ENCODE measurements around the gene MITF.

MITF gene

DNA sequence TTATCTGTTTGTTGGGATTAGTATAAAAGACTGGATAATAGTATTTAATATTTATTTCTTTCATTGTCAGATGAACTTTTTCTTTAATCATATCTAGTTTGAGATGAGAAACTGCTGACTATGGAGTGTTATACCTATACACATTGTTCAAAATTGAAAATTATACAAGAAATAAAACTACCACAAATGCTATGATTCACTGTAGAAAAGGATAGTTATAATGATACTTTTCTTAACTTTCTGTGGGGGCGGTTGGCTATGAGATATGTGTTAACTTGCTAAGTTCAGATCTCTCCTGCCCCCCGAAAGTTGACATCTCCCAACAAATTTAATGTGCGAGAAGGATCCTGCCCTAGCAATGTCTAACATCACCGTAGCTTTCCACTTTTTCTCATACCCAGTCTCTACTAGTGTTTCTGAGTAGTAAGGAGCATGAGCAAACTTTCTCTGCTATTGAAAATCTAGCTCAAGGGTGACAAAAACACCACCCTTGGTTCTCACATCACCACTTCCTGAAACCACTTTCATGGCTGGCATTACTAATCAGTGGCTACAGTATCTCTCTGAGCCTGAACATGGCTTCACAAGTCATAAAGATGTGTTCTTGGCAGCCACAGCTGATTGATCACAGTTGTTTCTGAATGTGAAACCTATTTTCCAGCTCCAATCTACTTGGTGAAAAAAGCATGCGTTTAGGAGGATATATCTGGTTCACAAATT is 244.4 kb downstream of the MITF start:
- no peak for DNase-seq

DNA sequence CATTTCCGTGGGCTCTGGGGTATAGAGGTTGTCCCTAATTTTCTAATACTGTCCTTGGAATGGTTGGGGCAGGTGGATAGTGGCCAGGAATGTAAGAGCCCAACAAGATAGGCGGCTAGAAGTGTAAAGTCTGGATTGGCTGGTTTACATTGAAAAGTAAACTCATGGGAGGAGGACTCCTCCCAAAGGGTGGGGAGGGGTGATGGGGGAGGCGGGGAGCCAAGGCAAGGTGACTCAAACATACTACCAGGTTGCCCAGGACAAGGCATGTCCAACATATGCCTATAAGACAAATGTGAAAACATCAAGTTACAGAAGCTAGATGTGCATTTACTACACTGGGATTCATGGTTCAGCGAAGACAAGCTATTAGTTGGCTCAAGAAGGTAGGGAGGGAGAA is 246.0 kb downstream of the MITF start:
- DNase-seq, result no peak

DNA sequence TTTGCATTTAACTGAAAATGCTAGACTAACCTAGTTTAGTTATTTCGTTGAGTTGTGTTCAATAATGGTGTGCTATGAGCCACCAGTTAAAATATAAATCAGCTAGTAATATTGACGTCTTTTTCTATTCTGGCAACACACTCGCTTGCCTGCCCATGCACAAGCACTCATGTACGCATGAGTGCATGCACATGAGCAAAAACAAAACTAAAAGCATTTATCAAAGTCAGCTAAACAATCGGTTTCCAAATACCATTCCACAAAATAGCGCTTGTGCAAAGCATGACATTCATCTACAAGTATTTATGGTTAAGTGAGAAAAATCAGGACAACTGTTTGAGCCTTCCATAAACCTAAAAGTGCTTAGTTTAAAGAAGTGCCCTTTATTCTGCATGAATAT is 247.2 kb downstream of the MITF start:
- DNase-seq, result no peak

DNA sequence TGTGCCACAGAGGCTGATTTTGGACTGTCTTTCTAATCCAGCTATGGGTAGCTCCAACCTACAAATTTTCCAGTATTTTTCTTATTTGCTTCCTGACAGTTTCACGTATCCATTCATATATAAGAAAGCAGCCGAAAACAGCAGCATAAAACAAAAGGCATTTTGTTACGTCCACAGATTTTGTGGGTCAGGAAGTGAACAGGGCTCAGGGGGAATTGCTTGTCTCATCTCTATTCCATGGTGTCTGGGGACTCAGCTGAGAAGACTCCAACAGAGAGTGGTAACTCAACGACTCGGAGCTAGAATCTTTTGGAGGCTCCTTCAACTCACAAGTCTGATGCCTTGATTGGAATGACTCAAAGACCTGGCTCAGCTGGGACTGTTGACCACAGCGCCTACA is 248.6 kb downstream of the MITF start:
- no peak for DNase-seq

DNA sequence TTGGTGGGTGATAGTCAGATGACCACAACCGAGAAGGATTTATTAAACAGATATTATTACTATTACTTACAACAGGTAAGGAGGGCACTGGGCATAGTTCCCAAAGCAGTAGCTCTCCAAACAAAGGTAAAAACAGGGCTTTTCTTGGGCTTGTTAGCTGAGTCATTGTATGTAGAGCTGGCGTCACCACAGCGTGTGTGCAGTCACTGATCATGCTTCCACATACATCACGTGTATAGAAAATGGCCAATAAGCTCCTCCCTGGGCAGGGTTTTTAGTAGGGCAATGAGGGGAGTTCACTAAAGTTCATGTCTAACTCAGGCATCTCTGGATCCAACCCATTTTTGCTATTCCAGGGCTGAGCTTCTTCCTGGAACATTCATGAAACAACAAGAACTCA is 254.5 kb downstream of the MITF start:
- DNase-seq, result no peak

DNA sequence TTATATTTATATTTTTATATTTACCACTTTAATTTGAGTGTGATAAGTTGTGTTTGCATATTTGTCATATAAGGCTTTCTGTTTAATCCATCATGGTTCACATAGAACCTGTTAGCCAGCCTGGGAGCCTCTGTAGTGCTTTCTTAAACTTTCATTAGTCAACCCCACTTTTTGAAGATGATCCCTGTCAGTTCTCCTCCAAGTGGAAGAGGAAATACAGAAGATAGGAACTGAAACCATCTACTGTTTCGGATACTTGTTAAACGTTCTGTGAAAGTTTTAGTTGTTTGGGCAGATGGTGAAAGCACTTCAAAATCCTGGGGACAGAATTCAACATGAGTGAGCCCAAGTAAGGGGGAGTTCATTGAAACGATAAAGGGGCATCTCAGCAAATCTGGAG is 255.7 kb downstream of the MITF start:
- no peak for DNase-seq

DNA sequence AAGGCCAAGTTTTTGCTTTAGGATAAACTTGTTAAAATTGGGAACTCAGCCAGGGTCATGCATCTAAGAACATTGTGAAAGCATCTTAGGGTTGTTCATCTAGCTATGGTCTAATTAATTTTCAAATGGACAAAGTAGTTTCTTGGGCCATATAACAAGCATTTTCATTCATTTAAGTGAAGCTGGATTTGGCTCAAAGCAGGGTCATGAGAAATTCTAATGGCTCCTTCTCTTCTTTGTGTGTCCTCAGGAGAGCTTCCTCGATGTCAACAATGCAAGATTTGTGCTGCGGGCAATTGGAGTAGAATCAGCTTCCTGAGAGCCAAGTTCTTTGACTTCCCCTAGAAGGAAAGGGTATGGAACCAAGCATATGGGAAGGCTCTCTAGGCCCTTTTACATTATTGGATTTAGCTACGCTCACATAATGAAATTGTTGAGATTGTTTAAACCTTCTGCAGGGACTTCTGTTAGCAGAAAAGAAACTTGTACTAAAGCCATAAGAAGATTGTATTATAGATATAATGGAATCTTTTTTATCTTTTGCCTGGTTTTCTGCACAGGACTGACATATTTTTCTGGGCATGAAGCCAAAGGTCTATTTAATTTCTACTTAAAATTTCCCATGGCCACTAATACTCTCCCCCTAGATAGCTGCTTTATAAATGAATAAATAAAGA is 258.5 kb downstream of the MITF start:
- DNase-seq, result peak in 1 of 2 experiments; percentile 26

DNA sequence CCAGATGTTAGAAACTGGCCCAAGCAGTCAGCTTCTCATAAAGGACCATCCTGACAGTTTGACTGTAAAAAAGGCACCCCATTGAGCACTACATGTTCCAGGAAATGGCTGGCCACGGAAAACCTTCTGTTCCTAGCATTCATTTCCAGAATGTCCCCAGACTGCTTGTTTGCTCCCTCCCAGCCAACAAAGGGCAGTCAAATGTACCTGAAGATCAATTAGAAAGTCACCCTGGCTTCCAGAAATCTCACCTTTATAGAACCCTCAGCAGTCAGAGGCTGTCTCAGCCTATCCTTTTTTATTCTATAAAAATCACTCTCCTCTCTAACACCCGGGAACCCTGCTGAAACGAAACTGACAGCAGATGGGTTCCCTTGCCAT is 259.5 kb downstream of the MITF start:
- DNase-seq, result no peak

DNA sequence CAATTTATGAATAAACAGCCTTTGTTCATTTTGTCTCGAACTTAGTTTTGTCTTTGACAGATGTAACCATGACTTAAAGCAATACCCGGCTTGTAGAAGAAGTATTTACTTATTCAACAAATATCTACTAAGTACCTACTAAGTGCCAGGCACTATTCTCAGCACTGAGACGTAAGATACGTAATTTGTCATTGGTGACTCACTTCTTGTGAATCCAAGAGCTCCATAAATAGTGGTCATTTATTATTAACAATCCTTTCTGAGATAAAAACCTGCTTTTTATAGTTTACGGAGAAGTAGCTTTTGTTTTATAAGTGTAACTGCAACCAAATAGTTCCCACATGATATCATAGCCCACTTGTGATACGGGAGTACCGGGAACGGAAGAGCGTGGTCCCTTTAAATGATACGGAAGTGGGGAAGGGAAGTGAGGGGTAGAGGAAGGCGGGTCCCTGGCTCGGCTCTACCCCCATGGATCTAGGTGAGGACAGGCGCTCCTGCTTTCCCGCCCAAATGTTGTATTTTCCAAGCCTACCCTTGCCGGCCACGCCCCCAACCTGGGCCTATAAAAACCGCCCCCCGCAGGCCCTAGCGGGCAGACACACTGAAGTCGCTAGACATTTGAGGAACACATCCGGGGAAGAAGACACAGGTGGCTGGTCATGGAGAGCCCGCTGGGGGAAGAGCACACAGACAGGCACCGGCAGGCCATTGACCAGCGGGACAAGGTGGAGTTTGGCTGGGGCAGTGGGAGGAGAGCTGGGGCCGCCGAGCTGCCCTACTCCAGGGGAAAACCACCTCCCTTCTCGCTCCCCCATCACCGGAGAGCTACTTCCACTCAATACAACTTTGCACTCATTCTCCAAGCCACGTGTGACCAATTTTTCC is 260.1 kb downstream of the MITF start, which contains the start of gene SAMMSON:
Gene SAMMSON (plus strand): TSS at position 594 of the 888 bp plus-strand sequence.
- DNase-seq, result no peak

DNA sequence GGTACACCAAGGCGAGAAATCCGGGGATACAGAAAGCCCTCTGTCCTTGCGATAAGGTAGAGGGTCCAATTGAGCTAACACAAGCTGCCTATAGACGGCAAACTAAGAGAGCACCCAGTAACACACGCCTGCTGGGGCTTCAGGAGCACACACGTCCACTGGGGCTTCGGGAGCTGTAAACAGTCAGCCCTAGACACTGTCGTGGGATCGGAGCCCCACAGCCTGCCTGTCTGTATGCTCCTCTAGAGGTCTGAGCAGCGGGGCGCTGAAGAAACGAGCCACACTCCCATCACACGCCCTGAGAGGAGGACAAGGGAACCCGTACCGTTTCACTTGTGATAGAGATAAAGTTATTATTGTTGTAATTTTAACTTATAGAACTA is 260.8 kb downstream of the MITF start:
- no peak for DNase-seq

DNA sequence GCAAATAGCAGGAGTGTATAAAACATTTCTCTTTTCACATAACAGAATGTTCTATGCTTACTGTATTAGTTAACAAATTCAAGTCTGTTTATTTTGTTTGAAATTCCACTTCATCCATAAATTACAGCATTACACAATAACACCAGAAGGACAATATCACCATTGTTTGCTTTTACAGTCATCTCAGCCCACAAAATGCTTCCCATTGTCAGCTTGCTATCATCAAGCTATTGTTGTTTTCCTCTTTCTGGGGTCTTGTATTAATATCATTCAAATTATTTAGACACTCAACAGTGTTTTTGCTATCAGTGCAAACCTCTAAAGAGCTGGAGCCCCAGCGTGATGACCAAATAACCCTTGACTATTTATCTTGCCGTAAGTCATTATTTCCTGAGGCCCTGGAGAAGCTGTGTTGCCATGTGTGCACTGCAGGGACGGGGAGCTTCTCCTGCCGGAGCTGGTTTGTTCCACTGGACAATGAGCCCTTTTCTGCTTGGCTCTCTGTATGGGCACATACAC is 261.4 kb downstream of the MITF start:
- DNase-seq, result no peak

DNA sequence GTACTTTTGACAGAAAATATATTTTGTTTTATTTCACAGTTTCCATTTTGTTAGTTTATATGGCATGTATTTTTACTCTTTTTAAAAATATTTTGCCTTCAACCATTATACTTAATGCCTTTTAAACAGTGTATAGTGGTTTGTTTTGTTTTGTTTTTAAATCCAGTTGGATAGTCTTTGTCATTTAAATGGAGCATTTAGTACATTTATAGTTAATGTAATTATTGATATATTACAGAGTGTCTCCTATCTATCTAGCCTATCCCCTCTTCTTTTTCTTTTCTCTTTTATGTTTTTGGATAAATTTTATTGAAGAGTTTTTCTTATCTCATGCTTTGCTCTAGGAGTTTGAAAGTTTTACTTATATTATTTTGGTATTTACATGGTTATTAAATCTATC is 263.9 kb downstream of the MITF start:
- no peak for DNase-seq

DNA sequence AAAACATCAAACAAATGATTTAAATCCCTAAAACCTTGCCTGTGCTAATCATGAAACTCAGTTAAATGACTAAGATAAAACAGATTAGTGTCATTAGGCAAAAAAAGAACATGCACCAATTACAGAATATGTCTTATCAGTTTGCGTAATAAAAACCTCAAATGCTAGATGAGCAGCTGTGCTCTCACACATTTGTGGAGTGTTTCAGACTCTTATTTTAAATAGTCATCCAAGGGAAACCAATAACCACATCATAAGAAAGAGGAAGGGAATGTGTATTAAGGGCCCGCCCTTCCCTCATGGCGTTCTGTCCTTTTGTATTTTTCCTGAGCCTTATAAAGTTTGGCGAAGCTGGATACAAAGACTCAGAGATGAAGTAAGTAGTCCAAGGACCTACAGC is 266.8 kb downstream of the MITF start:
- no peak for DNase-seq

DNA sequence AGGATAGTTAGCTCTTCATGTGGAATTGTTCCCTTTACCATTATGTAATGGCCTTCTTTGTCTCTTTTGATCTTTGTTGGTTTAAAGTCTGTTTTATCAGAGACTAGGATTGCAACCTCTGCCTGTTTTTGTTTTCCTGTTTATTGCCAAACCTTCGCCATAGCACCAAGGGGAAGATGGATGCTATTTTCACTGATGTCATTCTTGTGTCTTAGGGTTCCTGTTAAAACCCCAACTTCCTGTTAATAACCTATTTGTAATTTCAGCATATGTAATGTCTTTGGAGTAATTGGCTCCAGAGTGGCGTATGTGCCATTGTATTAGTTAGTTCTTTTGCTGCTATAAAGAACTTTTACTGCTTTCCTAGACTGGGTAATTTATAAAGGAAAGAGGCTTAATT is 271.1 kb downstream of the MITF start:
- DNase-seq, result no peak

DNA sequence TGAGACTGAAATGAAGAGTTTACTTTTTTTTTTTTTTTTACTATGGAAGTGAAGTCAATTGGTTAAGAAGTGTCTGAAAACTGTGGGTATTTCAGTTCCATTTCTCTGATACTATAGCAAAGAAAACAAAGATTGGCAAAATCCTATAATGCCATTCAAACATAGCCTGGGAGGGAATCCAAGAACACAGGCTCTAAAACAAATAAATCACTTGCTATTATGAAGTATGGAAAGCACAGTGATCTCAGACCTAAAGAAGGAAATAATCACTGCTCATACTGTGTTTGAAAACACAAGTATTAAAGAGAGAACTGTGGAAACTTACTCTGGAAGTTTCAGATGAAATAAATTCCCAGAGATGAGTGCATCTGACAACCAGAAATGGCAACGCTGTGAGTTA is 272.3 kb downstream of the MITF start:
- DNase-seq, result no peak
